ENCODE results near the gene TSPAN4. TPM values are rescaled to one million over a fixed set of nuclear protein-coding genes. Genes with fewer than 3 reads are reported as not detected.
A peak's percentile ranks its signal among the peaks of the same experiment; 100 is the strongest.

Gene TSPAN4
- total and polyA plus RNA-seq, 9 of the 15 experiments (the other 6 are each of a cell fraction or from before 2014, with no cell fraction given), result 0.07 to 31.0 (median 15.7) TPM

- TF ChIP-seq CHD4 (IDR thresholded peaks at IDR 0.05; ENCODE audit: insufficient read depth, insufficient replicate concordance, low read depth, low read length, poor library complexity, severe bottlenecking), result no peak
- peak; percentile 89 for TF ChIP-seq POLR2G (IDR thresholded peaks at IDR 0.05; ENCODE audit: low read depth, low read length)
- TF ChIP-seq HDAC3 (IDR thresholded peaks at IDR 0.05; ENCODE audit: borderline replicate concordance, partially characterized antibody), result no peak
- TF ChIP-seq CTBP1 (IDR thresholded peaks at IDR 0.05; ENCODE audit: borderline replicate concordance), result peak; percentile 42
- TF ChIP-seq ZNF253 (CRISPR knock-in tag; conservative IDR thresholded peaks at IDR 0.05), result no peak
- TF ChIP-seq MIER1 (IDR thresholded peaks at IDR 0.05; ENCODE audit: low read depth), result no peak
- TF ChIP-seq MXD1 (CRISPR knock-in tag; IDR thresholded peaks at IDR 0.05; ENCODE audit: borderline replicate concordance, poor library complexity, severe bottlenecking), result peak; percentile 20
- no peak for TF ChIP-seq SP1 (CRISPR knock-in tag; IDR thresholded peaks at IDR 0.05)
- no peak for TF ChIP-seq FOXP4 (CRISPR knock-in tag; IDR thresholded peaks at IDR 0.05; ENCODE audit: borderline replicate concordance)
- TF ChIP-seq PURB (CRISPR knock-in tag; IDR thresholded peaks at IDR 0.05; ENCODE audit: low read depth), result no peak
- TF ChIP-seq SMAD1 (IDR thresholded peaks at IDR 0.05; ENCODE audit: low read depth, low read length, partially characterized antibody), result no peak
- TF ChIP-seq ZNF318 (IDR thresholded peaks at IDR 0.05; ENCODE audit: borderline replicate concordance in 1 of 2, low read depth in 1 of 2), result no peak
- TF ChIP-seq TRIM24 (IDR thresholded peaks at IDR 0.05), result no peak
- no peak for TF ChIP-seq SP2 (IDR thresholded peaks at IDR 0.05; ENCODE audit: extremely low read depth, low read depth, low read length, poor library complexity, severe bottlenecking)
- no peak for TF ChIP-seq COPS2 (conservative IDR thresholded peaks at IDR 0.05)
- TF ChIP-seq RBM34 (IDR thresholded peaks at IDR 0.05; ENCODE audit: borderline replicate concordance, insufficient read depth, low read length), result no peak
Observed at GRCh38 chr11:911031-911889, 68.6 kb downstream of the TSPAN4 start (continued).

Data from K562 (cell line).